Iris pigment epithelial cell (primary cell): ENCODE results near the gene DEGS2.

ENCODE experiments used
- DNase-seq: peaks from one replicate; pipeline ENCODE4 v3.0.0-alpha.2; 2011; ENCODE audit warnings: low read depth

The DEGS2 gene

DNA sequence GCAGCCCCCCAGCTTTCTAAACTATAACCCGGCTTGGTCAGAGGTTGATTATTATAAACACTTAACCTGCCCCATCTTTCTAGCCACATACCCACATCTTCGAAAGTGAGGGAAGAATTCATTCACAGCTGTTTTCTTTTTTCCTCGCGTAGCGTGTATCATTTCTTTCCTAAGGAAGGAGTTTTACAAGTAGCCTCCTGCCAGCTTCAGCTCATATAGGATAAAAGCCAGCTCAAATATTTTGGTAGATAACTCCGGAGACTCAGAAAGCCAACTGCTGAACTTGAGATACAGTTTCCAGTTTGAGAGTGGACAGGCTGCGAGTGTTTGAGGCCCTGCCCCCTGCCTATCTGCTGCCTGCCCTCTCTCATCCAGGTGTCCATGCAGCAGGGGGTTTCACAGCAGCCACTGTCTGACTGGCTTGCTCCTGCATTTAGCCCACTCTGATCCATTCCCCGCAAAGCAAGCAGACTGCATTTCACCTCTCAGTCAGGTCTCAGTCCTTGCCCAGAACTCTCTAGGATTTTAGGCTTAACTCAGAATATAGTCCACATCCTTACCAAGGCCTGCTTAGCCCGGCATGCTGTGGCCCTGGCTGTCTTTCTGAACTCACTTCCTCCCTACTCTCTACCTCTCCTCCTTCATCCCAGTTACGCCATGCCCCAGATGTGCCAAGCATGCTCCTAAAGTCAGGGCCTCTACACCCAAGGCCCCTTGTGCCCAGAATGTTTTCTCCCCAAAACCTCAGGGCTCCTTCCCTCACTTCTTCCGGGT, 47.3 kb downstream of the DEGS2 start:
- DNase-seq: peak; percentile 28

DNA sequence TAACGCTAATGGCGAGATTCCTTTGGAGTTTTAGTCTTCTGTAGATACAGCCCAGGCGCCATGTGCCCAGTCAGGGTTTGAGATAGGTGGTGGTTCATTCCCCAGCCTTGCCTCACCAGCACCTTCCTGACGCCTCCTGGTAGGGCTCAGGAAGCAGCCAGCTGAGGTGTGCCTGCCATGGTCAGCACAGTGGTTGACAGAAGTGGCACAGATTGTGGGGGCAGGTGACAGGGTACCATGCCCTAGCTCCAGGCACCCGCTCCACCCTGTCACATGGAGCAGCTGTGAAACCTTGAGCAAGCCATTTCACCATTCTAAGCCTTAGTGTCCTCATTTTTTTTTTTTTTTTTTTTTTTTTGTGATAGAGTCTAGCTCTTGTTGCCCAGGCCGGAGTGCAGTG, 48.6 kb downstream of the DEGS2 start:
- DNase-seq: no peak

DNA sequence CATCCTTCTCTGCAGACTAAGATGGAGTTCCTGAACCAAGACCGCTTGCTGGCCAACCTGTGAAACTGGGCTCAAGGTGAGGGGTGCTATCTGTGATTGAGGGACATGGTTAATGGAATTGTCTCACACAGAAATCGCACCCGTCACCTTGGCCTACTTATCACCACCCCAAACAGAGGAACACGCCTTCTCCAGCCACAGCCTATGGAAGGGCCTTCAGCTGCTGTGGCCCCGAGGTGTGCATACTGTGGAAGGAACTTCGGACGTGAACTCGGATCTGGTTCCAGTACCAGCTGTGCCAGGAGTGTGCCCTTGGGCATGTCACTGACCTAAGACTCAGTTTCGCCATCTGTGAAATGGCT, 49.9 kb downstream of the DEGS2 start:
- no peak for DNase-seq

DNA sequence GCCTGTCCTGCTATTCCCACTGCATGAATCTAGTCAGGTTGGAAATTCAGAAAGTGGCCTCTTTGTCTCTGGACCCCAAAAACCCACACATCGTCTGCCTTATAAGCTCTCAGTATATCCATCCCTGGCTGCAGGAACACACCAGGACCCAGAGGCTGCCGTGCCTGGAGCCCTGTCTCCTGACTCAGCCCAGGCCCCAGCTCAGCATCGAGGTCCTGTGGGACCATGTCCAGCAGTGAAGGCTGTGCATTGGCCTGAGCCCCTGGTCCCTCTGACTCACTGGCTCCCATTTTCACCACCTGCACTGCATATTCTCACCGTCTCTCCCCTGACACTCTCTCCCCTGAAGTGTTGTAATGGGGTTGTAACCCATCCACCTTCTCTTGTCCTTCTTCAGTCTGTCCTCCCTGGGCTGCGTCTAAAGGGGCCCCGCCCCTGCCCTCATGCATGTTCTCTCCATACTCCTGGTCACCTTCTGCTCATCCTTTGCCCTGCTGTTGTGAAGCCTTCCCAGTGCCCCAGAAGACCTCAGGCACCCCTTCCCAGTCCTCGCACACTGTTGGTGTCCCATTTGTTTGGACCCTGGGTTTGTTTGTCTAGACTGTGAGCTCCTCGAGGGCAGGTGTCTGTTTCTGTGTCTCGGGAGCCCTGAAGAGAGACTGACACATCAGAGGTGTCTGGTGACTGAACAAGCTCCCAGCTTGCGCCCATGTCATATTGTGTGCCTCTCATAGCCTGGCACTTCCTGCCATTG, 50.4 kb downstream of the DEGS2 start:
- DNase-seq: peak; percentile 21

DNA sequence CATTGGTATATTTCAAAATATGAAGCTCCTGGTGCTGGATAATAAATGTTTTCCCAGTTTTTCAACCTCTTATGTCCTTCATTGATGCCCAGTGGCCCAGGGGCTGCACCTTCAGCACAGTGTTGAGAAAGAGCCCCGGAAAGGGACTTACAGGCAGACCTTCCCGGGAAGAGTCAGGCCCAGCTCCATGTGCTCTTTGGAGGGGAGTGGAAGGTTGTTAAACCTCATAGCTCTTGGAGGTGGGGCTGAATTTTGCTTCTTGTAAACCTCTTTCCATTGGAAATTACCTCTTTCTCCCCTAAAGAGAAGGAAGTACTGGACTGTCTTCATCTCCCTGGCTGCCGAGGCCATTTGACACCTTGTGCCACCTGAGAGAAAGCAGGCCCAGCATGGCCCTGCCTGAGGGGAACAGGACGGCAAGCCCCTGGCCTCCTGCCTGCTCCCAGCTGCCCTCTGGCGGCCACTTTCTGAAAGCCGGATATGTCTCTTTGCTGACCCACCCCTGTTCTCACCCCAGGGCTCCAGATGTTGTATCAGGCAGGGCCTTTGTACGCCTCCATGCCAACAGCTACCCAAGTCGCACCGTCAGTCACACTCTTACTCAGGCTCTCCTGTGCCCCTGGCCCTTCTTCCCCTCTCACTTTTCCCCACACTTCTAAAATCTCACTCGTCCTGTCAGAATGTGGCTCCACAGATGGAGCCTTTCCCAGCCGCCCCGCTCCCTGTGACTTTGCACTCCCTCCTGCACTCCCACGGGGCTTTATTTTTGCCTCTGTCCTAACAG, 51.2 kb downstream of the DEGS2 start:
- DNase-seq: peak; percentile 49

DNA sequence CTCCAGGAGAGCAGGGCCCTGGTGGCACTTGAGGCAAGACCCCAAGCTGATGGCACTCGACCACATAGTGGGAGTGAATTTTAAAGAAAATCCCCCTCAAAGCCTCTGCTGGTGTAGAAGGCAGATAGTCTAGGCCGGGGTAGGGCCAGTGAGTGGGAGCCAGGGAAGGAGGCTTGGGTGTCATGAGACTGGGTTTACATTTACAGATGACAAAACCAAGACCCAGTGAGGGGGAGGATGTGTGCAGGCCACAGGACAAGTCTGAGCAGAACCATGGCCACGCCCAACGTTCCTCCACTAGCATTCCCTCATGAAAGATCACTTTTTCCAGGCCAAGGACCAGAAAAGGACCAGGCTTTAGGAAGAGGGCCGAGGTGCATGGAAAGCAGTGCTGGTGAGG, 52.2 kb downstream of the DEGS2 start:
- DNase-seq: no peak

DNA sequence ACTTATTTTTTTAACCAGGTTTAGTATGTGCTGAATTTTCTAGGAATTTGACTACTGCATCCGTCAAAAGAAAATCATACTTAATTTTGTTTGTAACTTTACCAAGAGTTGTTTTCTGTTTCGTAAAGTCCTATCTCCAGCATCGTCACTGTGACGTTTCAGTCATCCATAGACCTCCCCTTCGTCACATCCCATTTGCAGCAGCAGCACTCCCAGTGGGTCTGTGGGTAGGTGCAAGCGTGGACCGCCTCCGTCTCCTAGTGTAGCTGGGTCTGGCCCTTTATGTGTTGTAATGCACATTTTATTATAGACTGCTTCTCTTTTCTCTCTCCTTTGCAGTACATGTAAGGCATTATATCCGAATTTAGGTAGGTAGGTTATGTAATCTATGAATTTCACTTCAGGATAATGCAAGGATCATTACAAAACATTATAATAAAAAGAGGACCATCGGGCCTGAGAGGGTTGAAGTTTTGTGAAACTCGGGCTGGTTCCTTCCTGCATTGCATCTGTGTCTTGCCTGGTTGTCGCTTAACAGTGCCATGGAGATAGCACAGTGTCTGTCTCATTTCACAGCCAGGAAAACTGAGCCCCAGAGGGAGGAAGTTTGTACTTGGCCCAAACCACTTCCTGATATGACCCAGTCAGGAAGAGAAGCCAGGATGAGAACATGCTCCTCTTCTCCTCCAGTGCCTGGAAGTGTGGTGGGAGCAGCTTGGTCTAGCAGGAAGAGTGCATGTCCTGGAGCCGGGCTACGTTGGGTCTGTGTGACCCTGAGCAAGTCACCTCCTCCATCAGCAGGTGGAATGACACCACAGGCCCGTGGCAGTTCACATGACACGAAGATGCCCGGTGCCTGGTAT, 53.0 kb downstream of the DEGS2 start:
- DNase-seq: no peak

DNA sequence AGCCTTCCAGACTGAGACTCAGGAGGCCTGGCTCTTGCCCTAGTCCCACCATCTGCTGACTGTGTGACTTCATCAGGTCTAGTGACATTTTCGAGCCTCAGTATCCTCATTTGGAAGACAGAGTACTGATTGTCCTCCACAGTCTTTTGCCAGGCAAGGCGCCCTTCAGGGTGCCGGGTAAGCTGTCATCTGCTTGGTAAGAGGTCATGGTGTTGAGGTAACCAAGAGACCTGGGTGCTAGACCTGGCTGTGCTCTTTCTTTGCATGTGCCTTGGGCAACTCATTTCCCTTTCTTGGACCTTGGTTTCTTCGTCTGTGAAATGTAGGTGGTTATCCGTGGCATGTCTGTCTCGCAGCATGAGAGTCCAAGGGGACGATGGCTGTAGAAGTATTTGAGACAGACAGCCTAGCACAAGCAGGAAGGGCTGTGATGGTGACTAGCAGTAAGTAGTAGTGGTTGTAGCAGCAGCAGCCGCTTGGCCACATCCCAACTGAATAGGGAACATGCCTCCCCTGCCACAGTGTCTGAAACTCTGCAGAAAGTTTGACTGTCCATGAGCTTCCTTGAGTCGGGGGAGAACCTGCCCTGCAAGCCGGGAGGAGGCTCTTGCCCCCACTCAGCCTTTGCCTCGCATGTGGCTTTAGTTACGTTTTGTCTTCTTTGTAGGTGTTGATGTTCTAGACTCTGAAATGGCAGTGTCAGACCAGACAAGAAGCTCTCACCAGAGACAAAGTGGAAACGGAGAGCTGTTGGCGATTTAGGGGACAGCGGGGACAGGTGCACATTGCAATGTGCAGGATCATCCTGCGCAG, 53.9 kb downstream of the DEGS2 start:
- DNase-seq: no peak

DNA sequence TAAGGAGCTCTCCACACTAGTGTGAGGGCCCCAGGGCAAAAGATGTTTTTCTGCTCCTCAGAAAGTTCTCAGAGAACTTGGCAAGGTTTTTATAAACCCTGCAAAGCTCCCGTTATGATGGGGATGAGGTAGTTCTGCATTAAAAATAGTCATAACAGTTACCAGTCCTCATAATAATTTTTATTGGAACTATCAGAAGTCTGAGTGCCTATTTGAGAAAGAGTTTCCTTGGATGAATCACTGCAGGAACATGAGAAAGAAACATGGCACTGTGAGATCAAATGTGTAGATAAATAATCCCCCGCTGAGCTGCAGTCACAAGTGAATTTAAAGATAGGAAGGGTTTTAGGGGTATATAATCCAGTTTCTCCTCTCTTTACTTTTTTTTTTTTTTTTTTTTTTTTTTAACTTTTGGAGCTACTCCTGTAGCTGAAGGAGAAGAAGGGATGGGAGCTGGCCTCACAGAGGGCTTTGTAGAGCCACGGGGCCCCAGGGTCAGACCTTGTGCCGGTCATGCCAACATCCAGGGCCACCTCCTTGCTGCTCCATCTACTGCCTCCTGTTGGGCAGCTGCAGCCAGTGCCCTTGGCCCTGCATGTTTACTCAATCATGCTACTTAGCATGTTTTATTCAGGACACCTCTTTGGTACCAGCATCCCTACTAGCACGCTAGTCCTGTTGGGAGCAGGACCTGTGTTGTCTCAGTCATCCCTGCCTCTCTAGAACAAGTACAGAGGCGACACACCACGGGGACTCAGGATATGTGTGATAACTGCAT, 54.7 kb downstream of the DEGS2 start:
- DNase-seq: peak; percentile 75

DNA sequence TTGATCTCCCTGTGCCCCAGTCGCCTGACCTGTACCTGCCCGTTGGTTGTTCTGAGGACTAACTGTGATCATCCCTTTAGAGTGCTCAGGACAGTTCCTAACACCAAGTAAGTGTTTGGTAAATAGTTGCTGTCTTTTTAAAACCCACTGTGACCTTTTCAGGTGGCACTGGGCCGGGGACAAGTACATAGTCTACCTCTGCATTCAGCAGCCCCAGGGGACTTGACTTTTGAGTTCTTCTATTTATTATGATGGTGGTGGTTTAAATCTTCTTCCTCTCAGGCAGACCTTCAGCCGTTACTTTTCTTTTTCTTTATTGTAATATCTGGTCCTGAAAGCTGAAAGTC, 55.5 kb downstream of the DEGS2 start:
- no peak for DNase-seq

DNA sequence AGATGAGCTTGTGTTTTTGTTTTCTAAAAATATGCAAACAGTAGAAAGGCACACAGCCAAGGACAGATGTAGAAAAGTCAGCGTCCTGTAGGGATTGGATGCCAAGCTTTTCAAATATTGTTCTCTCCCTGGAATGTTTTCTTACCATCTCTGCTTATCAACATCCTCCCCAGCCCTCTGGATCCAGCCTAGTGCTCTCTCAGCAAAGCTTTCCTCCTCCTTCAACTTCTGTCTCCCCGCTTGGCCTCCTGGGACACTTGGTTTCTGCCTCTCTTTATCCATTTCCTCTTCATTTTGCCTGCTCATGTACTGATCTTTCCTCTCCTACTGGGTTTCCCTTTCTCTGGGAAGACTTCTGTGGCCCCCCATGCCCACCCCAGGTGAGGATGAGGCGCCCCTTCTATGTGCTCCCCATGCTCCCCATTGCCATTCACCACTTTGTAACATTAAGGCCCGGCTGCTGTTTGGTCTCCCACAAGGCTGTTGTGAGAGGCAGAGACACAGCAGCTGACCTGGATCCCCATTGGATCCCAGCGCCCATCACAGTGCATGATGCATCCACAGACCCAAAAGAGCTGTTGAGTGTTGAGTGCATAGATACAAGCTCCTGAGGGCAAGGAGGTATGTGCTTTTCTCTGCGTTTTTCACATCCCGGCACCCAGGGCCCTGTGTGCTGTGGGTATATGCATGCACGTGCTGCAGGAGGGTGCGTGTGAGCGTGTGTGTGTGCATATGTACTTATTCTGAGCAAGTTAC, 56.0 kb downstream of the DEGS2 start:
- DNase-seq: no peak

DNA sequence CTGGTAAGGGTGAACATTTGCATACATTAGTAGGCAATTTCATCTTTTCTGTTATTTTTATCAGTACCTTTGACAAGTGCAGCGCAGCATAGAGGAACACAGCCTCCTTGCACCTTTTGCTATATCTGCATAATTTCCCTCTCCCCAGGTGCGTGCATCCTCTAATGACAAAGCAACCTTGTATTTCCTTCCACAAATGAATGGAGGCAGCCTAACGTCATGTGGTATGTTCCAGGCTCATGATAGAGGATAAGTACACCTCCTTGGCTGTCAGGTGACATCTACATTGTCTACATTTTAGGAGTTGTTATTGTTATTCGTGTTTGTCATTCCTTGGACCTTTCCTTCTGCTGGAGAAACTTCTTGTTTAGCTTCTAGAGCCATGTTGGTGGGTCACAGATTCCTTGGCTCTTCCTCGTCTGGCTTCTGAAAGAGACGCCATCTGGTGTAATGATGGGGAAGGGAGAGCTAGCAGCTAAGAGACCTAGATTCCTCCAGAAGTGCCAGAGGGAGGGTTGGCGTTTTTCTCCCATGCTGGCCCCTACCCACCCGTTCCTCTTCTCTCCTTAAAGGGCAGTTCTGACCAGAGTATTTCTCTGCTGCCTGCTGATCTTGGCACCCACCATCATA, 57.2 kb downstream of the DEGS2 start:
- DNase-seq: no peak

DNA sequence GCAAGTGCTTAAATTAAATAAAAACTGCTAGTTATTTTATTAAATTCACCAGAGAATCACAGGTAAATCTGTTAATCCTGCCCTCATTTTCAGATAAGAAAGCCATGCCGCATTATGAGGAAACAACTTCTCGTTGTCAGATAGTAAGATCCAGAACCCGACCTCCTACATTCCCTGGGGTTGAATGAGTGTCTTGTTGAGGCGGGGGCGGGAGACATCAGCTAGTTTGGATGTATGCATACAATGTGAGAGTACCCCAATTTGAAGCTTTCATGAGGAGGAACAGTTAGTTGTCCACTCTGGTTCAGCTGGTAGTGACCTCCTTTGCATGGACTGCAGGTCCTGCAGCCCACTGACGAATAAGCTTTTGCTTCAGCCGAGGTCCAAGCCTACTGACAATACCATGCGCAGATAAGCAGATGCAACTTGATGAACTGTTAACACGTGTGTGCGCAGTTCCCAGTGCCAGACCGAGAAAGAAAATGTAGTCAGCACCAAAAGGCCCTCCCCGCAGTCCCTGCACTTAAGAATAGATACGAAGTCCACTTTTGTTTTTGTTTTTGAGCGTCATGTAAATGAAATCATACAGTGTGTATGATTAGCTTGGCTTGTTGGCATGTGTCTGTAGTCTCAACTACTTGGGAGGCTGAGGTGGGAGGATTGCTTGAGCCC, 59.3 kb downstream of the DEGS2 start:
- DNase-seq: no peak

DNA sequence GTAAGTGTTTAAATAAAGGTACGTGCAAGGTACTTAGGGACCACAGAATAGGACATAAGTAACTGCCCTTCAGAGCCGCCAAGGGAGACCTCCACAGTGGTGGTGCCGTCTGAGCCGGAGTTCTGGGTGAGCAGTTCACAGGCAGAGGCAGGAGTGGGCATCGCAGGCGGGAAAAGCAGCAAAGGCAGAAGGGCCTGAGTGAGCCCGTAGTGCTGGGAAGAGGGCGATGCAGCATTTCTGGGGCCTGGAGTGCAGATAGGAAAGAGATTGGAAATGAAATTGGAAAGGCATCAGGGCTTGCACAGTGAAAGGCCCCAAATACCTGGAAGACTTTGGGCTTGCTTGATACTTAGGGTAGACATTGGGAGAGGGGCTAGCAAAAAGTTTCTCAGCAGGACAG, 61.3 kb downstream of the DEGS2 start:
- no peak for DNase-seq

DNA sequence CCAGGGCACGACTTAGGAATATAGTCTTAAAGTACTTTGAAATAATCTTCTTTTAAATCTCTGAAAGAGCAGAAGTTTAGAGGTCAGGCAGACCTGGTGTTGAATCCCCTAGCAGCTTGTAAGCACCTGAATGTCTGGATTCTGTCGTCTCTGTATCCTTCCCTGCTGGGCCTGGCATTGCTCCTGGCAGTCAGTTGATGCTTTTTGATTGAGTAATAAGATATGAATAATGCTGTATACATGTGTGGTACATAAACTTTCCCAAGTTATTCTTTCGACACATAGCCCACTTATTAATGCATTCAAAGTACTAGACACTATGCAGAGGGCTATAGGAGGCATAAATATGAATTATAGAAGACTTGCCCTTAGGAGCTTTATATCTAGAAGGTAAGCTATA, 62.8 kb downstream of the DEGS2 start:
- peak; percentile 81 for DNase-seq
